Neural cell (in vitro differentiated cells): ENCODE measurements around the gene NT5DC2. TPM values are rescaled to one million over a fixed set of nuclear protein-coding genes. Genes with fewer than 3 reads are reported as not detected.

ENCODE experiments used
- H2AFZ ChIP-seq: fragments of 200-600, 300-800 bp; sonication (generic), shearing (Covaris generic); 2 replicates; pipeline ENCODE4 v1.6.0; 2014; ENCODE audit warnings: low read depth, mild to moderate bottlenecking, antibody characterized with exemption, low read length, moderate library complexity
- H3F3A ChIP-seq: fragments of 200-600 bp; shearing (Covaris generic); 2 replicates; pipeline ENCODE4 v1.6.1; 2016; ENCODE audit warnings: mild to moderate bottlenecking, moderate library complexity, mixed read lengths, antibody characterized with exemption, low read length; ENCODE audit not compliant: insufficient read depth, poor library complexity, severe bottlenecking
- H3K27ac ChIP-seq: fragments of 200-600, 300-800 bp; sonication (generic), shearing (Covaris generic); 2 replicates; pipeline ENCODE4 v1.5.1; 2014; ENCODE audit warnings: mild to moderate bottlenecking, low read length, moderate library complexity
- H3K27me3 ChIP-seq: fragments of 300-800, 200-600 bp; sonication (generic), shearing (Covaris generic); 2 replicates; pipeline ENCODE4 v1.6.0; 2014; ENCODE audit warnings: mild to moderate bottlenecking, low read depth, low read length, moderate library complexity; ENCODE audit not compliant: insufficient read depth
- H3K36me3 ChIP-seq: fragments of 300-800, 200-600 bp; sonication (generic), shearing (Covaris generic); 2 replicates; pipeline ENCODE4 v1.5.1; 2014; ENCODE audit warnings: mild to moderate bottlenecking, antibody characterized with exemption, low read length, moderate library complexity; ENCODE audit not compliant: insufficient read depth
- H3K4me2 ChIP-seq: fragments of 300-800, 200-600 bp; sonication (generic), shearing (Covaris generic); 2 replicates; pipeline ENCODE4 v1.6.0; 2014; ENCODE audit warnings: mild to moderate bottlenecking, low read length
- H3K4me3 ChIP-seq: fragments of 300-800, 200-600 bp; sonication (generic), shearing (Covaris generic); 2 replicates; pipeline ENCODE4 v1.5.1; 2014; ENCODE audit warnings: mild to moderate bottlenecking, low read length, moderate library complexity
- H3K79me2 ChIP-seq: fragments of 200-600 bp; shearing (Covaris generic); replicated peaks from 2 replicates; pipeline ENCODE4 v1.6.0; 2014; ENCODE audit warnings: mild to moderate bottlenecking, low read length, moderate library complexity; ENCODE audit not compliant: insufficient read depth
- H3K9ac ChIP-seq: fragments of 300-800, 200-600 bp; sonication (generic), shearing (Covaris generic); 2 replicates; pipeline ENCODE4 v1.6.1; 2016; ENCODE audit warnings: mild to moderate bottlenecking, low read length, mixed read lengths
- H3K9me2 ChIP-seq: fragments of 200-600 bp; shearing (Covaris generic); 2 replicates; pipeline ENCODE4 v1.6.1; 2016; ENCODE audit warnings: mild to moderate bottlenecking, low read length, mixed read lengths; ENCODE audit not compliant: insufficient read depth
- H3K9me3 ChIP-seq: fragments of 200-600, 300-800 bp; sonication (generic), shearing (Covaris generic); 2 replicates; pipeline ENCODE4 v1.6.1; 2016; ENCODE audit warnings: mild to moderate bottlenecking, mixed run types, low read length, moderate library complexity, mixed read lengths
- H4K20me1 ChIP-seq: fragments of 200-600 bp; shearing (Covaris generic); 2 replicates; pipeline ENCODE4 v1.6.1; 2016; ENCODE audit warnings: mild to moderate bottlenecking, mixed run types; ENCODE audit not compliant: insufficient read depth
- EP300 ChIP-seq: fragments of 450-650 bp; conservative IDR thresholded peaks from 2 replicates; pipeline ENCODE4 v1.6.1; 2014; ENCODE audit warnings: antibody characterized with exemption, mild to moderate bottlenecking, moderate library complexity; ENCODE audit not compliant: poor library complexity, severe bottlenecking
- EZH2 ChIP-seq: fragments of 200-600, 300-800 bp; shearing (Covaris generic), sonication (generic); IDR thresholded peaks from 2 replicates; pipeline ENCODE4 v1.6.1; 2014; ENCODE audit warnings: antibody characterized with exemption, low read length, borderline replicate concordance, mild to moderate bottlenecking; ENCODE audit not compliant: insufficient read depth, poor library complexity, severe bottlenecking
- MXI1 ChIP-seq: fragments of 450-650 bp; conservative IDR thresholded peaks from 2 replicates; pipeline ENCODE4 v1.6.1; 2014; ENCODE audit warnings: antibody characterized with exemption, mild to moderate bottlenecking; ENCODE audit not compliant: poor library complexity, severe bottlenecking
- POLR2AphosphoS5 ChIP-seq: IDR thresholded peaks from 2 replicates; pipeline ENCODE4 v1.6.1; 2012
- RAD21 ChIP-seq: fragments of 450-650 bp; conservative IDR thresholded peaks from 2 replicates; pipeline ENCODE4 v1.6.1; 2014; ENCODE audit warnings: antibody characterized with exemption, mild to moderate bottlenecking, moderate library complexity
- SMC3 ChIP-seq: fragments of 450-650 bp; conservative IDR thresholded peaks from 2 replicates; pipeline ENCODE4 v1.6.1; 2014; ENCODE audit warnings: antibody characterized with exemption, mild to moderate bottlenecking, moderate library complexity; ENCODE audit not compliant: poor library complexity
- TAF1 ChIP-seq: IDR thresholded peaks from 2 replicates; pipeline ENCODE4 v1.6.1; 2012; ENCODE audit warnings: low read depth
- polyA plus RNA-seq: library from polyadenylated mRNA; depleted of rRNA; stranded (reverse); fragments of >200 nt; gene quantifications from 2 replicates; pipeline ENCODE4 v1.2.3, GENCODE V29; 2014
- TF ChIP-seq, protein P1 (sequence below): fragments of 450-650 bp; IDR thresholded peaks from 2 replicates; pipeline ENCODE4 v1.5.1; 2014; ENCODE audit warnings: antibody characterized with exemption, mild to moderate bottlenecking, moderate library complexity; ENCODE audit not compliant: poor library complexity, severe bottlenecking
- TF ChIP-seq, protein P2 (sequence below): IDR thresholded peaks from 2 replicates; pipeline ENCODE4 v1.6.1; 2012; ENCODE audit warnings: borderline replicate concordance

The NT5DC2 gene
- polyA plus RNA-seq, 1 donor from 2014 or later: 35.1 TPM

- no peaks in the 10 kb centered on the region for H3K36me3 ChIP-seq
- H3K4me3 ChIP-seq: no peak overlapping the region
- H4K20me1 ChIP-seq: no peaks in the 10 kb centered on the region
- H2AFZ ChIP-seq: no peak overlapping the region
- H3K4me2 ChIP-seq: no peak overlapping the region
- no peak overlapping the region for H3K9ac ChIP-seq
- no peaks in the 10 kb centered on the region for H3F3A ChIP-seq
- H3K27ac ChIP-seq: no peak overlapping the region
- no peaks in the 10 kb centered on the region for H3K9me2 ChIP-seq
- H3K79me2 ChIP-seq: no peaks in the 10 kb centered on the region
- H3K9me3 ChIP-seq: no peaks in the 10 kb centered on the region
- H3K27me3 ChIP-seq: no peaks in the 10 kb centered on the region
- TF ChIP-seq POLR2AphosphoS5 (no peak), TAF1 (no peak), EP300 (no peak), MXI1 (no peak), SMC3 (no peak), RAD21 (no peak), EZH2 (no peak)
- TF ChIP-seq, protein P1, sequence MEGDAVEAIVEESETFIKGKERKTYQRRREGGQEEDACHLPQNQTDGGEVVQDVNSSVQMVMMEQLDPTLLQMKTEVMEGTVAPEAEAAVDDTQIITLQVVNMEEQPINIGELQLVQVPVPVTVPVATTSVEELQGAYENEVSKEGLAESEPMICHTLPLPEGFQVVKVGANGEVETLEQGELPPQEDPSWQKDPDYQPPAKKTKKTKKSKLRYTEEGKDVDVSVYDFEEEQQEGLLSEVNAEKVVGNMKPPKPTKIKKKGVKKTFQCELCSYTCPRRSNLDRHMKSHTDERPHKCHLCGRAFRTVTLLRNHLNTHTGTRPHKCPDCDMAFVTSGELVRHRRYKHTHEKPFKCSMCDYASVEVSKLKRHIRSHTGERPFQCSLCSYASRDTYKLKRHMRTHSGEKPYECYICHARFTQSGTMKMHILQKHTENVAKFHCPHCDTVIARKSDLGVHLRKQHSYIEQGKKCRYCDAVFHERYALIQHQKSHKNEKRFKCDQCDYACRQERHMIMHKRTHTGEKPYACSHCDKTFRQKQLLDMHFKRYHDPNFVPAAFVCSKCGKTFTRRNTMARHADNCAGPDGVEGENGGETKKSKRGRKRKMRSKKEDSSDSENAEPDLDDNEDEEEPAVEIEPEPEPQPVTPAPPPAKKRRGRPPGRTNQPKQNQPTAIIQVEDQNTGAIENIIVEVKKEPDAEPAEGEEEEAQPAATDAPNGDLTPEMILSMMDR: no peak
- TF ChIP-seq, protein P2, sequence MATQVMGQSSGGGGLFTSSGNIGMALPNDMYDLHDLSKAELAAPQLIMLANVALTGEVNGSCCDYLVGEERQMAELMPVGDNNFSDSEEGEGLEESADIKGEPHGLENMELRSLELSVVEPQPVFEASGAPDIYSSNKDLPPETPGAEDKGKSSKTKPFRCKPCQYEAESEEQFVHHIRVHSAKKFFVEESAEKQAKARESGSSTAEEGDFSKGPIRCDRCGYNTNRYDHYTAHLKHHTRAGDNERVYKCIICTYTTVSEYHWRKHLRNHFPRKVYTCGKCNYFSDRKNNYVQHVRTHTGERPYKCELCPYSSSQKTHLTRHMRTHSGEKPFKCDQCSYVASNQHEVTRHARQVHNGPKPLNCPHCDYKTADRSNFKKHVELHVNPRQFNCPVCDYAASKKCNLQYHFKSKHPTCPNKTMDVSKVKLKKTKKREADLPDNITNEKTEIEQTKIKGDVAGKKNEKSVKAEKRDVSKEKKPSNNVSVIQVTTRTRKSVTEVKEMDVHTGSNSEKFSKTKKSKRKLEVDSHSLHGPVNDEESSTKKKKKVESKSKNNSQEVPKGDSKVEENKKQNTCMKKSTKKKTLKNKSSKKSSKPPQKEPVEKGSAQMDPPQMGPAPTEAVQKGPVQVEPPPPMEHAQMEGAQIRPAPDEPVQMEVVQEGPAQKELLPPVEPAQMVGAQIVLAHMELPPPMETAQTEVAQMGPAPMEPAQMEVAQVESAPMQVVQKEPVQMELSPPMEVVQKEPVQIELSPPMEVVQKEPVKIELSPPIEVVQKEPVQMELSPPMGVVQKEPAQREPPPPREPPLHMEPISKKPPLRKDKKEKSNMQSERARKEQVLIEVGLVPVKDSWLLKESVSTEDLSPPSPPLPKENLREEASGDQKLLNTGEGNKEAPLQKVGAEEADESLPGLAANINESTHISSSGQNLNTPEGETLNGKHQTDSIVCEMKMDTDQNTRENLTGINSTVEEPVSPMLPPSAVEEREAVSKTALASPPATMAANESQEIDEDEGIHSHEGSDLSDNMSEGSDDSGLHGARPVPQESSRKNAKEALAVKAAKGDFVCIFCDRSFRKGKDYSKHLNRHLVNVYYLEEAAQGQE: no peak
These were observed 27.2 kb downstream of the NT5DC2 start for GRCh38 chr3:52506266-52506966.

DNA sequence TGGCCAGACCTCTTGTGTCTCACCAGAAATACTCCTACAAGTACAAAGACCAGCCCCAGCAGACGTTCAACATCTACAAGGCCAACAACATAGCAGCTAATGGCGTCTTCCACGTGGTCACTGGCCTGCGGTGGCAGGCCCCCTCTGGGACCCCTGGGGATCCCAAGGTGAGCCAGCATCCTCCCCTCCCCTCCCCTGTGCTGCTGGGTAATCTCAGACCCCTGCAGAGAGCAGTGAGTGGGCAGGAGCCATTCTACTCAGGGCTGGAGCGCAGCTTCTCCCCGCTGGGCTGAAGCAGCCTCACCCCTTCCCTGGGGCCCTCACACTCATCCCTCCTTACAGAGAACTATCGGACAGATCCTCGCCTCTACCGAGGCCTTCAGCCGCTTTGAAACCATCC is 28.7 kb downstream of the NT5DC2 start:
- Histone ChIP-seq H3K9ac (no peak overlapping the region), H3K27me3 (no peaks in the 10 kb centered on the region), H3K9me2 (no peaks in the 10 kb centered on the region), H4K20me1 (no peaks in the 10 kb centered on the region), H3F3A (no peaks in the 10 kb centered on the region), H3K27ac (no peak overlapping the region), H3K79me2 (no peaks in the 10 kb centered on the region), H3K9me3 (no peaks in the 10 kb centered on the region), H3K4me2 (no peak overlapping the region), H2AFZ (no peak overlapping the region), H3K4me3 (no peak overlapping the region), H3K36me3 (no peaks in the 10 kb centered on the region)
- TF ChIP-seq TAF1: no peak
- no peak for TF ChIP-seq POLR2AphosphoS5
- TF ChIP-seq, protein P1: no peak
- TF ChIP-seq, protein P2: no peak
- no peak for TF ChIP-seq MXI1
- TF ChIP-seq RAD21: no peak
- TF ChIP-seq SMC3: no peak
- no peak for TF ChIP-seq EZH2
- no peak for TF ChIP-seq EP300
